Transverse colon (tissue), 4 donors: ENCODE data around the gene TIA1. TPM values are rescaled to one million over a fixed set of nuclear protein-coding genes. Genes with fewer than 3 reads are reported as not detected.

Experiments
- DNase-seq: peaks from one replicate; pipeline ENCODE4 v3.0.0-alpha.2; 2019
- H3K27ac ChIP-seq, 4 donors: fragments of 200-600 bp; sonication (generic); 2 replicates each; pipeline ENCODE4 v1.5.1; 2016 to 2018; ENCODE audit warnings: inconsistent platforms in 4 of 4
- H3K27me3 ChIP-seq: fragments of 200-600 bp; sonication (generic); 2 replicates; pipeline ENCODE4 v1.5.1; 2017; ENCODE audit warnings: inconsistent platforms
- H3K36me3 ChIP-seq, 4 donors: fragments of 200-600 bp; sonication (generic); 2 replicates each; pipeline ENCODE4 v1.5.1; 2017 to 2019; ENCODE audit warnings: inconsistent platforms in 4 of 4
- H3K4me1 ChIP-seq, 4 donors: fragments of 200-600 bp; sonication (generic); 2 replicates each; pipeline ENCODE4 v1.5.1; 2017 to 2020; ENCODE audit warnings: inconsistent platforms in 4 of 4
- H3K4me3 ChIP-seq, 4 donors: fragments of 200-600 bp; sonication (generic); 1 replicate in 1 of 4; 2 replicates in 3 of 4; pipeline versions ENCODE4 v1.5.1 to v1.6.1; 2017 to 2019; ENCODE audit warnings: inconsistent platforms in 4 of 4
- H3K9me3 ChIP-seq, 2 donors: fragments of 200-600 bp; sonication (generic); 2 replicates each; pipeline ENCODE4 v1.5.1; 2017 to 2019; ENCODE audit warnings: inconsistent platforms in 2 of 2
- CTCF ChIP-seq, 5 experiments: fragments of 200-600 bp in 3 of 5; fragments of 450-650 bp in 2 of 5; sonication (generic) in 3 of 5; IDR thresholded peaks; 1 replicate in 2 of 5; 2 replicates in 3 of 5; pipeline ENCODE4 v1.5.1; 2016 to 2017; ENCODE audit warnings: antibody characterized with exemption in 5 of 5, inconsistent platforms in 3 of 5, mild to moderate bottlenecking in 2 of 5, moderate library complexity in 1 of 5
- EP300 ChIP-seq: sonication (generic); formaldehyde crosslinking; IDR thresholded peaks from one replicate; pipeline ENCODE4 v1.6.1; 2017; ENCODE audit warnings: antibody characterized with exemption, low read depth
- POLR2A ChIP-seq: fragments of 450-650 bp; IDR thresholded peaks from one replicate; pipeline ENCODE4 v1.6.1; 2016; ENCODE audit warnings: antibody characterized with exemption, mild to moderate bottlenecking, moderate library complexity
- POLR2AphosphoS5 ChIP-seq, 3 donors: sonication (generic); formaldehyde crosslinking; IDR thresholded peaks; one replicate each; pipeline ENCODE4 v1.6.1; 2016; ENCODE audit warnings: antibody characterized with exemption in 3 of 3
- WGBS, 2 donors: methylation state at CpG; one replicate each; pipeline ENCODE4 v1.1.5; 2018; ENCODE audit warnings: low coverage in 1 of 2; 5-methylcytosine and 5-hydroxymethylcytosine counted together
- in situ Hi-C, 4 donors: fragments of 200-750 bp; cut with MboI; loops; one replicate each; pipeline versions ENCODE4 v1.15.0 to v1.15.1; 2017; ENCODE audit warnings: low sequenced_read_pairs in 3 of 4, low pct_ligation_motif_present in 1 of 4, low pct_unique_long_range_greater_than_20kb in 1 of 4
- intact Hi-C: fragments of 100-400 bp; cut with DNase I; formaldehyde crosslinking; loops from one replicate; pipeline ENCODE4 v1.15.1; 2023; ENCODE audit warnings: low total_unique reads
- small RNA-seq, 4 donors: library from RNA; depleted of rRNA; stranded (forward); fragments of <200 nt; gene quantifications; one replicate each; pipeline ENCODE3, GENCODE V24; 2016
- total RNA-seq, 4 donors: library from RNA; depleted of rRNA; stranded (reverse); fragments of >200 nt; gene quantifications; one replicate each; pipeline ENCODE4 v1.1.0, GENCODE V29; 2016

Gene TIA1
- total RNA-seq, 4 donors from 2014 or later = 76.4 to 156 (median 108) TPM

GRCh38 chr2:70161069-70161534, 87.3 kb downstream of the TIA1 start:
- no peaks in the 10 kb centered on the region for H3K9me3 ChIP-seq
- no peak overlapping the region for H3K4me3 ChIP-seq
- intact Hi-C loops (no loop called here), in situ Hi-C loops (no loop called here)
- H3K27ac ChIP-seq = no peak overlapping the region
- peaks cover 0 to 40% (median 13%) of the 10 kb centered on the region in 4 donors for H3K36me3 ChIP-seq
- 54 to 60% methylated on average over 1 to 2 of the region's 2 CpGs for WGBS, 2 donors
- no peaks in the 10 kb centered on the region for H3K27me3 ChIP-seq
- H3K4me1 ChIP-seq = no peaks in the 10 kb centered on the region
- DNase-seq = peak; percentile 30
- no peak for TF ChIP-seq POLR2A
- TF ChIP-seq CTCF (IDR thresholded peaks at IDR 0.05) = no peak
- TF ChIP-seq POLR2AphosphoS5 (IDR thresholded peaks at IDR 0.05) = no peak
- no peak for TF ChIP-seq EP300

GRCh38 chr2:70160545-70160944, 87.9 kb downstream of the TIA1 start:
- Histone ChIP-seq H3K4me1 (no peaks in the 10 kb centered on the region), H3K27me3 (no peaks in the 10 kb centered on the region), H3K4me3 (no peak overlapping the region), H3K36me3 (peaks cover 0 to 40% (median 10%) of the 10 kb centered on the region in 4 donors), H3K27ac (no peak overlapping the region), H3K9me3 (no peaks in the 10 kb centered on the region)
- no peak for DNase-seq
- WGBS, 2 donors = 85 to 88% methylated on average over 6 of the region's 6 CpGs
- TF ChIP-seq EP300 = no peak
- TF ChIP-seq POLR2AphosphoS5 (IDR thresholded peaks at IDR 0.05) = no peak
- TF ChIP-seq CTCF (IDR thresholded peaks at IDR 0.05) = no peak
- no peak for TF ChIP-seq POLR2A
- in situ Hi-C loops (no loop called here), intact Hi-C loops (no loop called here)

Small RNA genes within 50 kb of the gene (small RNA-seq; reads per million reads assigned to genes)
- gene AC016700.2 (0 reads per million in 4 donors), gene MIR1285-2 (0 reads per million in 4 donors)

Other genes with a start within 250 kb of the TIA1 start
- gene PCBP1, start 161.2 kb downstream of the TIA1 start, total RNA-seq = 100 to 1,000 TPM; 103 to 189 (median 149) TPM
- 10 to 100 TPM in 3 of 4 donors, 1 to 10 TPM in 1; 2.2 to 14.0 (median 11.1) TPM for gene C2orf42, start 57.6 kb downstream of the TIA1 start, total RNA-seq
- 10 to 100 TPM; 26.2 to 47.2 (median 41.5) TPM for gene PCYOX1, start 9.5 kb upstream of the TIA1 start, total RNA-seq
- gene SNRPG, start 45.1 kb upstream of the TIA1 start, total RNA-seq = 100 to 1,000 TPM in 1 of 4 donors, 10 to 100 TPM in 3; 12.7 to 101 (median 62.1) TPM
- 10 to 100 TPM; 10.7 to 45.1 (median 31.0) TPM for gene FAM136A, start 53.4 kb upstream of the TIA1 start, total RNA-seq